ENCODE results near the gene FAAH2. TPM values are rescaled to one million over a fixed set of nuclear protein-coding genes. Genes with fewer than 3 reads are reported as not detected.

FAAH2 gene
- total RNA-seq (10 to 100 TPM in 1 of 4 donors, 1 to 10 TPM in 1, not detected in 2; 1.3 to 22.2 TPM), polyA plus RNA-seq (1 to 10 TPM; 3.2 to 3.8 (median 3.6) TPM)

GRCh38 chrX:57286507-57287251, at the start of gene FAAH2:
TSS of gene FAAH2 (plus strand) at chrX:57286706. CDS start at chrX:57286826, 120 bp downstream.
- Histone ChIP-seq H3K4me1 (no peaks in the 10 kb centered on the region), H3K4me3 (peak within 1 kb of the TSS in 1 of 4 donors; percentile 1), H3K27ac (no peak within 1 kb of the TSS), H3K36me3 (no peaks in the 10 kb centered on the region), H3K27me3 (no peaks in the 10 kb centered on the region), H3K9me3 (no peaks in the 10 kb centered on the region)
- 2% methylated on average over 22 of the region's 22 CpGs for WGBS, 2 donors
- intact Hi-C loops (cut with DNase I) = no loop called here
- TF ChIP-seq POLR2AphosphoS5 (IDR thresholded peaks at IDR 0.05) (no peak), EP300 (IDR thresholded peaks at IDR 0.05) (no peak), POLR2A (IDR thresholded peaks at IDR 0.05) (no peak)
- no peak for DNase-seq

GRCh38 chrX:57241967-57242366, 44.5 kb upstream of the FAAH2 start:
- intact Hi-C loops (cut with DNase I) = no loop called here
- WGBS, 2 donors = 84 to 96% methylated on average over 7 of the region's 7 CpGs
- Histone ChIP-seq H3K27ac (no peak overlapping the region), H3K4me1 (no peaks in the 10 kb centered on the region), H3K4me3 (no peak overlapping the region), H3K9me3 (peaks cover 0 to 3% (median 0%) of the 10 kb centered on the region in 4 donors), H3K27me3 (no peaks in the 10 kb centered on the region), H3K36me3 (no peaks in the 10 kb centered on the region)
- TF ChIP-seq POLR2A (IDR thresholded peaks at IDR 0.05) (no peak), POLR2AphosphoS5 (IDR thresholded peaks at IDR 0.05) (no peak), CTCF (IDR thresholded peaks at IDR 0.05) (no peak), EP300 (IDR thresholded peaks at IDR 0.05) (no peak)
- no peak for DNase-seq

- intact Hi-C loops (cut with DNase I) = no loop called here
- H3K4me1 ChIP-seq = no peaks in the 10 kb centered on the region
- no peaks in the 10 kb centered on the region for H3K27me3 ChIP-seq
- DNase-seq = no peak
- H3K36me3 ChIP-seq = no peaks in the 10 kb centered on the region
- H3K27ac ChIP-seq = no peak overlapping the region
- H3K4me3 ChIP-seq = no peak overlapping the region
- WGBS, 2 donors = 98% methylated on average over 6 of the region's 6 CpGs
- TF ChIP-seq POLR2A (IDR thresholded peaks at IDR 0.05) (no peak), CTCF (IDR thresholded peaks at IDR 0.05) (no peak), EP300 (IDR thresholded peaks at IDR 0.05) (no peak), POLR2AphosphoS5 (IDR thresholded peaks at IDR 0.05) (no peak)
- peaks cover 0 to 5% (median 0%) of the 10 kb centered on the region in 4 donors for H3K9me3 ChIP-seq
These were observed 34.5 kb upstream of the FAAH2 start for GRCh38 chrX:57251965-57252364.

- DNase-seq = no peak
- Histone ChIP-seq H3K4me1 (no peaks in the 10 kb centered on the region), H3K36me3 (no peaks in the 10 kb centered on the region), H3K27me3 (no peaks in the 10 kb centered on the region), H3K4me3 (no peak overlapping the region), H3K27ac (no peak overlapping the region), H3K9me3 (no peaks in the 10 kb centered on the region)
- TF ChIP-seq POLR2A (IDR thresholded peaks at IDR 0.05) (no peak), EP300 (IDR thresholded peaks at IDR 0.05) (no peak), CTCF (IDR thresholded peaks at IDR 0.05) (no peak), POLR2AphosphoS5 (IDR thresholded peaks at IDR 0.05) (no peak)
- 80 to 86% methylated on average over 4 of the region's 4 CpGs for WGBS, 2 donors
- intact Hi-C loops (cut with DNase I) = no loop called here
These were observed 21.4 kb upstream of the FAAH2 start for GRCh38 chrX:57265126-57265525.

- intact Hi-C loops (cut with DNase I) = no loop called here
- DNase-seq = no peak
- no peaks in the 10 kb centered on the region for H3K36me3 ChIP-seq
These were observed 20.2 kb upstream of the FAAH2 start for GRCh38 chrX:57266275-57266674.

More at GRCh38 chrX:57266275-57266674, 20.2 kb upstream of the FAAH2 start:
- 93% methylated on average over 3 of the region's 3 CpGs for WGBS, 2 donors
- TF ChIP-seq EP300 (IDR thresholded peaks at IDR 0.05) = no peak
- TF ChIP-seq POLR2A (IDR thresholded peaks at IDR 0.05) = no peak
- no peak for TF ChIP-seq CTCF (IDR thresholded peaks at IDR 0.05)
- no peak for TF ChIP-seq POLR2AphosphoS5 (IDR thresholded peaks at IDR 0.05)
- H3K9me3 ChIP-seq = no peaks in the 10 kb centered on the region
- no peak overlapping the region for H3K4me3 ChIP-seq
- no peaks in the 10 kb centered on the region for H3K4me1 ChIP-seq
- H3K27me3 ChIP-seq = no peaks in the 10 kb centered on the region
- H3K27ac ChIP-seq = no peak overlapping the region
